KMS-11 (cell line): ENCODE data around the gene PTCRA.

Experiments used
- H2AFZ ChIP-seq: fragments of 200-600 bp; sonication (generic); 2 replicates; pipeline ENCODE4 v1.6.1; 2016; ENCODE audit warnings: antibody characterized with exemption, mixed run types, low read depth
- H3K27ac ChIP-seq: fragments of 200-600 bp; sonication (generic); 2 replicates; pipeline ENCODE4 v1.6.1; 2016; ENCODE audit warnings: mild to moderate bottlenecking, mixed run types
- H3K27me3 ChIP-seq: fragments of 200-600 bp; sonication (generic); 2 replicates; pipeline ENCODE4 v1.6.1; 2017; ENCODE audit warnings: mild to moderate bottlenecking, low read depth, mixed run types, moderate library complexity; ENCODE audit not compliant: insufficient read depth
- H3K36me3 ChIP-seq: fragments of 200-600 bp; sonication (generic); 2 replicates; pipeline ENCODE4 v1.6.1; 2017; ENCODE audit warnings: mild to moderate bottlenecking, mixed run types; ENCODE audit not compliant: insufficient read depth
- H3K4me1 ChIP-seq: fragments of 200-600 bp; sonication (generic); 2 replicates; pipeline ENCODE4 v1.6.1; 2016; ENCODE audit warnings: mild to moderate bottlenecking, low read depth, mixed run types; ENCODE audit not compliant: poor library complexity, severe bottlenecking
- H3K4me2 ChIP-seq: fragments of 200-600 bp; sonication (generic); 2 replicates; pipeline ENCODE4 v1.7.0; 2016; ENCODE audit warnings: mild to moderate bottlenecking, mixed run types
- H3K4me3 ChIP-seq: fragments of 200-600 bp; sonication (generic); IDR thresholded peaks from 2 replicates; pipeline ENCODE4 v1.6.1; 2017; ENCODE audit warnings: low read depth, low read length, mixed read lengths; ENCODE audit not compliant: insufficient read depth
- H3K79me2 ChIP-seq: fragments of 200-600 bp; sonication (generic); 2 replicates; pipeline ENCODE4 v1.6.1; 2016; ENCODE audit warnings: low read depth, mixed run types; ENCODE audit not compliant: insufficient read depth
- H3K9ac ChIP-seq: fragments of 200-600 bp; sonication (generic); 2 replicates; pipeline ENCODE4 v1.6.1; 2016; ENCODE audit warnings: mild to moderate bottlenecking, mixed run types
- H4K20me1 ChIP-seq: fragments of 200-600 bp; sonication (generic); 2 replicates; pipeline ENCODE4 v1.6.1; 2016; ENCODE audit warnings: mild to moderate bottlenecking, mixed run types; ENCODE audit not compliant: insufficient read depth
- TF ChIP-seq, protein P1 (sequence below): fragments of 200-600 bp; sonication (generic); conservative IDR thresholded peaks from 2 replicates; pipeline ENCODE4 v1.6.1; 2017; ENCODE audit warnings: low read depth, mild to moderate bottlenecking, antibody characterized with exemption, low read length, moderate library complexity, mixed read lengths

PTCRA gene

GRCh38 chr6:42933205-42933604 is 17.4 kb downstream of the PTCRA start:
- Histone ChIP-seq H4K20me1 (no peaks in the 10 kb centered on the region), H3K4me1 (peaks cover 15% of the 10 kb centered on the region), H2AFZ (no peak overlapping the region), H3K4me3 (no peak overlapping the region), H3K4me2 (no peak overlapping the region), H3K27me3 (no peaks in the 10 kb centered on the region), H3K79me2 (peaks cover 34% of the 10 kb centered on the region), H3K36me3 (no peaks in the 10 kb centered on the region), H3K9ac (no peak overlapping the region), H3K27ac (no peak overlapping the region)
- TF ChIP-seq, protein P1, sequence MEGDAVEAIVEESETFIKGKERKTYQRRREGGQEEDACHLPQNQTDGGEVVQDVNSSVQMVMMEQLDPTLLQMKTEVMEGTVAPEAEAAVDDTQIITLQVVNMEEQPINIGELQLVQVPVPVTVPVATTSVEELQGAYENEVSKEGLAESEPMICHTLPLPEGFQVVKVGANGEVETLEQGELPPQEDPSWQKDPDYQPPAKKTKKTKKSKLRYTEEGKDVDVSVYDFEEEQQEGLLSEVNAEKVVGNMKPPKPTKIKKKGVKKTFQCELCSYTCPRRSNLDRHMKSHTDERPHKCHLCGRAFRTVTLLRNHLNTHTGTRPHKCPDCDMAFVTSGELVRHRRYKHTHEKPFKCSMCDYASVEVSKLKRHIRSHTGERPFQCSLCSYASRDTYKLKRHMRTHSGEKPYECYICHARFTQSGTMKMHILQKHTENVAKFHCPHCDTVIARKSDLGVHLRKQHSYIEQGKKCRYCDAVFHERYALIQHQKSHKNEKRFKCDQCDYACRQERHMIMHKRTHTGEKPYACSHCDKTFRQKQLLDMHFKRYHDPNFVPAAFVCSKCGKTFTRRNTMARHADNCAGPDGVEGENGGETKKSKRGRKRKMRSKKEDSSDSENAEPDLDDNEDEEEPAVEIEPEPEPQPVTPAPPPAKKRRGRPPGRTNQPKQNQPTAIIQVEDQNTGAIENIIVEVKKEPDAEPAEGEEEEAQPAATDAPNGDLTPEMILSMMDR: no peak

GRCh38 chr6:42935322-42935721 is 19.5 kb downstream of the PTCRA start:
- Histone ChIP-seq H3K27me3 (no peaks in the 10 kb centered on the region), H4K20me1 (no peaks in the 10 kb centered on the region), H2AFZ (no peak overlapping the region), H3K4me2 (no peak overlapping the region), H3K79me2 (peaks cover 31% of the 10 kb centered on the region), H3K4me3 (no peak overlapping the region), H3K4me1 (peaks cover 11% of the 10 kb centered on the region), H3K27ac (no peak overlapping the region), H3K9ac (no peak overlapping the region), H3K36me3 (no peaks in the 10 kb centered on the region)
- TF ChIP-seq, protein P1: no peak

GRCh38 chr6:42936398-42936797 is 20.5 kb downstream of the PTCRA start:
- H3K4me2 ChIP-seq: no peak overlapping the region
- peaks cover 1% of the 10 kb centered on the region for H3K4me1 ChIP-seq
- peaks cover 21% of the 10 kb centered on the region; the same call in 1 of the 2 replicates for H3K79me2 ChIP-seq
- H3K27me3 ChIP-seq: no peaks in the 10 kb centered on the region
- H3K9ac ChIP-seq: no peak overlapping the region
- H3K4me3 ChIP-seq: no peak overlapping the region
- no peak overlapping the region for H3K27ac ChIP-seq
- H3K36me3 ChIP-seq: no peaks in the 10 kb centered on the region
- H4K20me1 ChIP-seq: no peaks in the 10 kb centered on the region
- no peak overlapping the region for H2AFZ ChIP-seq
- TF ChIP-seq, protein P1: no peak

GRCh38 chr6:42937548-42938427 is 21.9 kb downstream of the PTCRA start:
- TF ChIP-seq, protein P1: no peak
- Histone ChIP-seq H3K79me2 (peaks cover 8% of the 10 kb centered on the region; the same call in 1 of the 2 replicates), H2AFZ (no peak overlapping the region), H3K27ac (no peak overlapping the region), H3K9ac (no peak overlapping the region), H3K4me1 (no peaks in the 10 kb centered on the region), H3K36me3 (no peaks in the 10 kb centered on the region), H3K4me2 (no peak overlapping the region), H3K27me3 (no peaks in the 10 kb centered on the region), H4K20me1 (no peaks in the 10 kb centered on the region), H3K4me3 (no peak overlapping the region)
